Uterus (tissue), 4 donors: ENCODE data around the gene ZNF583. TPM values are rescaled to one million over a fixed set of nuclear protein-coding genes. Genes with fewer than 3 reads are reported as not detected.

Experiments
- DNase-seq, 2 donors: peaks; one replicate each; pipeline ENCODE4 v3.0.0-alpha.2; 2019 to 2020
- H3K27ac ChIP-seq, 2 donors: fragments of 200-600 bp; sonication (generic); 1 replicate in 1 of 2; 2 replicates in 1 of 2; pipeline ENCODE4 v1.5.1; 2016 to 2018
- H3K27me3 ChIP-seq, 2 donors: fragments of 200-600 bp; sonication (generic); one replicate each; pipeline ENCODE4 v1.5.1; 2018 to 2019; ENCODE audit warnings: control low read depth in 1 of 2
- H3K36me3 ChIP-seq, 2 donors: fragments of 200-600 bp; sonication (generic); one replicate each; pipeline ENCODE4 v1.5.1; 2019; ENCODE audit warnings: control low read depth in 1 of 2
- H3K4me1 ChIP-seq, 2 donors: fragments of 200-600 bp; sonication (generic); one replicate each; pipeline ENCODE4 v1.5.1; 2018 to 2019; ENCODE audit warnings: control low read depth in 1 of 2
- H3K4me3 ChIP-seq, 2 donors: fragments of 200-600 bp; sonication (generic); 1 replicate in 1 of 2; 2 replicates in 1 of 2; pipeline ENCODE4 v1.5.1; 2018 to 2019; ENCODE audit warnings: mild to moderate bottlenecking in 1 of 2
- H3K9me3 ChIP-seq, 2 donors: fragments of 200-600 bp; sonication (generic); one replicate each; pipeline ENCODE4 v1.5.1; 2019; ENCODE audit warnings: control low read depth in 1 of 2
- POLR2A ChIP-seq, 2 donors: fragments of 450-650 bp; IDR thresholded peaks; one replicate each; pipeline ENCODE4 v1.6.1; 2016; ENCODE audit warnings: antibody characterized with exemption in 2 of 2, mild to moderate bottlenecking in 1 of 2, moderate library complexity in 1 of 2
- intact Hi-C: fragments of 100-400 bp; cut with DNase I; formaldehyde crosslinking; loops from one replicate; pipeline ENCODE4 v1.15.1; 2023; ENCODE audit warnings: low total_unique reads
- total RNA-seq, 4 donors: library from RNA; depleted of rRNA in 3 of 4; stranded (reverse); fragments of >200 nt in 3 of 4; gene quantifications; one replicate each; pipeline versions ENCODE4 v1.1.0 to v1.2.4, GENCODE V29; 2014 to 2023
- TF ChIP-seq, protein P1 (sequence below), 4 experiments: fragments of 200-600 bp in 2 of 4; fragments of 450-650 bp in 2 of 4; sonication (generic) in 2 of 4; IDR thresholded peaks; one replicate each; pipeline ENCODE4 v1.5.1; 2016 to 2019; ENCODE audit warnings: antibody characterized with exemption in 4 of 4, mild to moderate bottlenecking in 2 of 4, moderate library complexity in 1 of 4
- donor health status: DM: yes; HTN: yes; CAD: no.

The ZNF583 gene
- total RNA-seq, 4 donors from 2014 or later = 1.5 to 25.1 (median 14.4) TPM

DNA sequence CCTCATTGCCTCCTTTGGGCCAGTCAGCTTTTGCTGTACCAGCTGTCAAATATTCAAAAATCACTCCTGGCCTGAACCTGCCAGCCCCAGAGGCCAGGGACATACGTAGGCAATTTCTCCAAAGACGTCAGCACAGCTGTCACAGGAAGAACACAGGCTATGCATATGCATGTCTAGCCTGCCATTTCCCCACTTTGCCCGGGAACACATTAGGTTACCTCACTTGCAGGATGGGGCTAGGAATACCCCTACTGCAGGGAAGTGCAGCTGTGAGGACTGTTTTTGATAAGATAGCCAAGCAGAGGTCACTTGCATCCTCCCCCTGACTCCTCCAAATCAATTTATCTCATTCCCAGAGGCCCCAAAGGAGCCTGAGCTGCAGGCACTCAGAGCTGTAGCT is 70.2 kb downstream of the ZNF583 start:
- DNase-seq = no peak
- Histone ChIP-seq H3K4me3 (no peak overlapping the region), H3K36me3 (no peaks in the 10 kb centered on the region), H3K27me3 (no peaks in the 10 kb centered on the region), H3K27ac (no peak overlapping the region), H3K9me3 (peaks cover 0 to 43% of the 10 kb centered on the region in 2 donors), H3K4me1 (peaks cover 0 to 5% of the 10 kb centered on the region in 2 donors)
- intact Hi-C loops = no loop called here
- TF ChIP-seq POLR2A (IDR thresholded peaks at IDR 0.05) = no peak
- TF ChIP-seq, protein P1, sequence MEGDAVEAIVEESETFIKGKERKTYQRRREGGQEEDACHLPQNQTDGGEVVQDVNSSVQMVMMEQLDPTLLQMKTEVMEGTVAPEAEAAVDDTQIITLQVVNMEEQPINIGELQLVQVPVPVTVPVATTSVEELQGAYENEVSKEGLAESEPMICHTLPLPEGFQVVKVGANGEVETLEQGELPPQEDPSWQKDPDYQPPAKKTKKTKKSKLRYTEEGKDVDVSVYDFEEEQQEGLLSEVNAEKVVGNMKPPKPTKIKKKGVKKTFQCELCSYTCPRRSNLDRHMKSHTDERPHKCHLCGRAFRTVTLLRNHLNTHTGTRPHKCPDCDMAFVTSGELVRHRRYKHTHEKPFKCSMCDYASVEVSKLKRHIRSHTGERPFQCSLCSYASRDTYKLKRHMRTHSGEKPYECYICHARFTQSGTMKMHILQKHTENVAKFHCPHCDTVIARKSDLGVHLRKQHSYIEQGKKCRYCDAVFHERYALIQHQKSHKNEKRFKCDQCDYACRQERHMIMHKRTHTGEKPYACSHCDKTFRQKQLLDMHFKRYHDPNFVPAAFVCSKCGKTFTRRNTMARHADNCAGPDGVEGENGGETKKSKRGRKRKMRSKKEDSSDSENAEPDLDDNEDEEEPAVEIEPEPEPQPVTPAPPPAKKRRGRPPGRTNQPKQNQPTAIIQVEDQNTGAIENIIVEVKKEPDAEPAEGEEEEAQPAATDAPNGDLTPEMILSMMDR (IDR thresholded peaks at IDR 0.05) = no peak

DNA sequence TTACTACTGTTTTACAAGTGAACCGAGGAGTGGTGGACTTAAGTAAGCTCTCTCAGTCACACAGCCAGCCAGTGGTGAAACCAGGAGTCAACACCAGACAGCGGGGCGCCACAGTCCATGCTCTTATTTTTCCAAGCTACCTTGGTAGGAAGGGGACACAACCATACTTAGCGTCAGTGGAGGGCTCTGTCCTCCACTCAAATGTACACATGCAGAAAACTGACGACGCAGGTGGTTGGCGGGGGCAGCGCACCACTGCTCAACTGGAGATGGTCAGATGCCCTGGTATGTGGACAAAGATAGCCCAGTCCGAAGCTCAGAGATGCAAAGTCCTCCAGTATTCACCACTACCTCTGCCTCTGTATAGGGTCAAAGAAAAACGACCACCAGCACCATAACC is 72.0 kb downstream of the ZNF583 start:
- Histone ChIP-seq H3K4me1 (peaks cover 0 to 5% of the 10 kb centered on the region in 2 donors), H3K4me3 (no peak overlapping the region), H3K36me3 (no peaks in the 10 kb centered on the region), H3K27me3 (no peaks in the 10 kb centered on the region), H3K27ac (no peak overlapping the region), H3K9me3 (peaks cover 0 to 32% of the 10 kb centered on the region in 2 donors)
- TF ChIP-seq, protein P1 (IDR thresholded peaks at IDR 0.05) = no peak
- TF ChIP-seq POLR2A (IDR thresholded peaks at IDR 0.05) = no peak
- DNase-seq = no peak
- intact Hi-C loops = no loop called here

Other genes starting within 250 kb of the ZNF583 start
- gene GALP, start 228.3 kb upstream of the ZNF583 start, total RNA-seq = not detected
- not detected for gene ZSCAN5B, start 206.5 kb upstream of the ZNF583 start, total RNA-seq
- not detected for gene ZSCAN5C, start 202.1 kb upstream of the ZNF583 start, total RNA-seq
- gene EDDM13, start 131.6 kb upstream of the ZNF583 start, total RNA-seq = not detected
- 10 to 100 TPM in 2 of 4 donors, 1 to 10 TPM in 2; 1.3 to 20.7 (median 12.3) TPM for gene ZSCAN5A, start 89.5 kb upstream of the ZNF583 start, total RNA-seq
- gene ZNF582, start 10.8 kb upstream of the ZNF583 start, total RNA-seq = 10 to 100 TPM in 1 of 4 donors, 1 to 10 TPM in 3; 7.5 to 14.1 (median 8.6) TPM
- 10 to 100 TPM in 1 of 4 donors, 1 to 10 TPM in 3; 2.3 to 20.7 (median 8.2) TPM for gene ZNF667, start 73.0 kb downstream of the ZNF583 start, total RNA-seq
- 10 to 100 TPM in 2 of 4 donors, 1 to 10 TPM in 2; 5.6 to 19.4 (median 10.5) TPM for gene ZNF471, start 103.5 kb downstream of the ZNF583 start, total RNA-seq
- gene ZFP28, start 134.6 kb downstream of the ZNF583 start, total RNA-seq = 10 to 100 TPM in 3 of 4 donors, 1 to 10 TPM in 1; 6.1 to 45.3 (median 17.7) TPM
- gene ZNF470, start 163.1 kb downstream of the ZNF583 start, total RNA-seq = 10 to 100 TPM in 2 of 4 donors, 1 to 10 TPM in 2; 7.5 to 11.0 (median 9.7) TPM
- gene ZNF71, start 191.0 kb downstream of the ZNF583 start, total RNA-seq = 10 to 100 TPM; 10.3 to 31.3 (median 13.6) TPM
- 1 to 10 TPM in 1 of 4 donors, under 1 TPM in 2, not detected in 1; 0.70 to 1.2 (median 0.88) TPM for gene SMIM17, start 238.8 kb downstream of the ZNF583 start, total RNA-seq